CD4-positive, alpha-beta T cell treated with Interleukin-4 for 1 hour (primary cell): ENCODE measurements around the gene PPP2R1A.
"Not testable (repeated sequence)": the region's sequence is repeated elsewhere in the genome, so short reads cannot be mapped to it uniquely, and the experiment has no call there.

Experiments used
- DNase-seq, 2 donors: peaks; one replicate each; pipeline ENCODE4 v3.0.0-alpha.2; 2020 to 2022

The PPP2R1A gene

DNA sequence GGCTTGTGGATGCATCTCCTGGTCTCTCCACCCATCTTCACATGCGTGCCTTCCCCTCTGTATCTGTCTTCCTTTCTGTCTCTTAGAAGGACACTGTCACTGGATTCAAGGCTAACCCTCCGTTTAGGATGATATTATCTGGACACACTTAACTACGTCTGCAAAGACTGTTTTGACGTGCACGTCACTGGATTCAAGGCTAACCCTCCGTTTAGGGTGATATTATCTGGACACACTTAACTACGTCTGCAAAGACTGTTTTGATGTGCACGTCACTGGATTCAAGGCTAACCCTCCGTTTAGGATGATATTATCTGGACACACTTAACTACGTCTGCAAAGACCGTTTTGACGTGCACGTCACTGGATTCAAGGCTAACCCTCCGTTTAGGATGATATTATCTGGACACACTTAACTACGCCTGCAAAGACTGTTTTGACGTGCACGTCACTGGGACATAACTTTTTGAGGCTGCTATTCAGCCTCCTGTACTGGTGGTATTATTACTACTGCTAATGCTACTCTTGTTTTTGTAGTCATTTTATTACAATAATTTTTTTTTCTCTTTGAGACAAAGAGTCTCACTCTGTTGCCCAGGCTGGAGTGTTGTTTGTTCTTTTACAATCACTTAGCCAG, 11.0 kb downstream of the PPP2R1A start:
- not testable (repeated sequence) for DNase-seq

DNA sequence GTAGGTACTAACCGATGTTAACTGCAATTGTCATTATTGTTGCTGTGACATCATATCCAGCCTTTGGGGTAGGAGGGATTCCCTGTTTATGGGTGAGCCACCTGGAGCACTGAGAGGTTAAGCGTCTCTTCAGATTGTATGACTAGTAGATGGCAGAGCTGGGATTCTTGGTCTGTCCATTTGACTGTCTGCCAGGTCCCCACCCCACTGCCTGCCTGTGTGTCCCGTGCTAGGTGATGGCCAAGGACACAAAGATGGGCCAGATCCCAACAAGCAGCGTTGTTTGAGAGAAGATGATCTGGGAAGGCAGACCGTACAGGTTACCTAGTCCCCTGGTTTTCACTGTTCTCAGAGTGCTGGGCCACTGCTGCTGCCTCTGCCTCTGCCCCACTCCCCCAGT, 16.6 kb downstream of the PPP2R1A start:
- DNase-seq = no peak

DNA sequence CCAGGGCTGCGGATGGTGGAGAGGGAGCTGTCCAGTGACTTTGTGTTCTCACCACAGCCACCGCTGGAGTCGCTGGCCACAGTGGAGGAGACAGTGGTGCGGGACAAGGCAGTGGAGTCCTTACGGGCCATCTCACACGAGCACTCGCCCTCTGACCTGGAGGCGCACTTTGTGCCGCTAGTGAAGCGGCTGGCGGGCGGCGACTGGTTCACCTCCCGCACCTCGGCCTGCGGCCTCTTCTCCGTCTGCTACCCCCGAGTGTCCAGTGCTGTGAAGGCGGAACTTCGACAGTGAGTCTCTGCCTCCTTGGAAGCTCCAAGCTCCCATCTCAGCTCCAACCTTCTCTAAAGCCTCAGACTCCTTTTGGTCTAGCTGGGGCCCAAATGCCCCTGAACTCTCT, 21.4 kb downstream of the PPP2R1A start:
- no peak for DNase-seq

DNA sequence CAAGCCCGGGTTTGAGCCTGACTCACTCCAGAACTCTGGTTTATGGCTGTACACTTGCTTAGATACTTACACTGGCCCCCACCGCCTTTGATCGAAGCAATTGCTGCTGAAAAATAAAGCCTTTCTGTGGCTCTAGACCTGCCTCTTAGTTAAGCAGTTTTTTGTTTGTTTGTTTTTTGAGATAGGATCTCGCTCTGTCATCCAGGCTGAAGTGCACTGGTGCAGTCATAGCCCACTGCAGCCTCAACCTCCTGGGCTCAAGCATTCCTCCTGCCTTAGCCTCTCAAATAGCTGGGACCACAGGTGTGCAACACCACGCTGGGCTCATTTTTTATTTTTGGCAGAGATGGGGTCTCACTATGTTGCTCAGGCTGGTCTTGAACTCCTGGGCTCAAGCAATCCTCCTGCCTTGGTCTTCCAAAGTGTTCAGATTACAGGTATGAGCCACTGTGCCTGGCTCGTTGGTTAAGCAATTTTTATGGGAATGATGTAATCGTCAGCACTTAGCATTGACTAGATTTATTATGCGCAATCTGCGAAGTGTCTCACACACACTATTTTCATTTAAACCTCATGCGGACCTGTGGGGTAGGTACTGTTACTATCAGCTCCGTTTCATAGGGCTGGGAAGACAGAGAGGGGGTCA, 22.2 kb downstream of the PPP2R1A start:
- DNase-seq = no peak

DNA sequence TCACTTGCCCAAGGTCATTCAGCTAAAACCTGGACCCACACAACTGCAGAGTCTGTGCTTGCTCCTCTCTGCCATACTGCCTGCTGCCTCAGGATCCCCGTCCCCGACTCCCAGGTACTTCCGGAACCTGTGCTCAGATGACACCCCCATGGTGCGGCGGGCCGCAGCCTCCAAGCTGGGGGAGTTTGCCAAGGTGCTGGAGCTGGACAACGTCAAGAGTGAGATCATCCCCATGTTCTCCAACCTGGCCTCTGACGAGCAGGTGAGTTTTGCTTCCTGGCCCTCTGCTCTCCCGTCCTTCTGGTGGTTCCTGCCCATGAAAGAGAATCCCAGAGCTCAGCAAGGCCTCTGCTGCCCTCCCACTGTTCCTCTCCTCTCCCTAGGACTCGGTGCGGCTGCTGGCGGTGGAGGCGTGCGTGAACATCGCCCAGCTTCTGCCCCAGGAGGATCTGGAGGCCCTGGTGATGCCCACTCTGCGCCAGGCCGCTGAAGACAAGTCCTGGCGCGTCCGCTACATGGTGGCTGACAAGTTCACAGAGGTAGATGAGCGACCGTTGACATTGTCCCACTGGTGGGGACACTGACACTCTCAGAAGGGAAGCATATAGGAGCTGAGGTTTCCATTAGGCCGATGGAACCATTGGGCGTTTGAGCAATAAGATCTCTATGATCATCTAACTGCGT, 22.9 kb downstream of the PPP2R1A start:
- no peak for DNase-seq

DNA sequence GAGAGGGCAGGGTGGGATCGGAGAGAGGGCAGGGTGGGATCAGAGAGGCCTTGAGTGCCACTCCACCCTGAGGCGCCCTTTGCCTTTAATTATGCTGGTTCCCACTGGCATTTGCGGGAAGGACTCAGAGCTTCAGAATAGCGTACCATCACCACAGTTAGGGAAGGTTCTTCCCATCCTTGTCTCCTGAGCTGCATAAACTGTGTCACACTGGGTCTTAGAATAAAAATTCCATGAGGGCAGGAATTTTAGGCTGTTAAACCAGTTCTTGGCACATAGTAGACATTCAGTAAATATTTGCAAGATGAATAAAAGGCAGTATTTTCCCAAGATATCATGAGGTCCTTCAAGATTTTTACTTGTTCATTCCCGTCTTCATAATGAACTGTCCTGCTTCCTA, 24.4 kb downstream of the PPP2R1A start:
- DNase-seq = no peak

DNA sequence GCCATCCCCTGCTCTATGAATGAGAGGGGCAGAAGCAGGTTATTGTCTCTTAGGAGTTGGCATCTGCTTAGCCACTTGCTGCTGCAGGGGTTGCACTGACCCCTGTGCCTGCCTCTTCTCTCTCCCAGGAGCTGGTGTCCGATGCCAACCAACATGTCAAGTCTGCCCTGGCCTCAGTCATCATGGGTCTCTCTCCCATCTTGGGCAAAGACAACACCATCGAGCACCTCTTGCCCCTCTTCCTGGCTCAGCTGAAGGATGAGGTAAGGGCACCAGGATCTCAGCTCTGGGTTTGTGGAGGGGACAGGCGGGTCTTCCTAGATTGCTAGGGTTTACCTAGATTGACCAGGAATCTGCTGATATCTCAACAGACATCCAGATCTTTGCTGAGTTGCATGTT, 26.5 kb downstream of the PPP2R1A start:
- DNase-seq = no peak

DNA sequence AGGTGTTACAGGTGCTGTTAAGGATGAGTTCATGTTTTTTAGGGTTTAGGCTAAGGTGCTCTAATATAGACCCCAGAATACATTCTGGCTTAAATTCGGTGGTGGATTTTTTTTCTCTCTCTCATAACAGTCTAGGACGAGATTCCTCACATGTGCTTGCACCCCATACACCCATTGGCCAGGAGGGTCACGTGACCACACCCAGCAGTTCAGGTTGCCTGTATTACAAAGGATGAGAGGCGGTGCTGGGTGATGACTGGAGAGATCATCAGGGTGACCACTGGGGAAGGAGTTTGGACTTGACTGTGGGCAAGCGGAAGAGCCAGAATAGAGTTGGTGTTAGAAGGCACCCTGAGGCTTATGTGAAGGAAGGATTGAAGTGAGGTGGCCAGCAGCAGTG, 27.7 kb downstream of the PPP2R1A start:
- DNase-seq = no peak

DNA sequence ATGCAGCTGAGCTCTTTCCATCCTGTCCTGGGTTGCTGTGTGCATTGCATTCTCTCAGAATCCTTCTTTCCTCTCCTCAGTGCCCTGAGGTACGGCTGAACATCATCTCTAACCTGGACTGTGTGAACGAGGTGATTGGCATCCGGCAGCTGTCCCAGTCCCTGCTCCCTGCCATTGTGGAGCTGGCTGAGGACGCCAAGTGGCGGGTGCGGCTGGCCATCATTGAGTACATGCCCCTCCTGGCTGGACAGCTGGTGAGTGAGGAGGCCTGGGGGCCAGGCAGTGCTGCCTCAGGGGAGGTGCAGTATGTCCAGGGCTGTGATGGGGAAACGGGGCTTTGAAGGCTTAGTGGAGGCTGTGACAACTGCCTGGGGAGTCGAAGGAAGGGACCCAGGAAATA, 29.8 kb downstream of the PPP2R1A start:
- DNase-seq = no peak

DNA sequence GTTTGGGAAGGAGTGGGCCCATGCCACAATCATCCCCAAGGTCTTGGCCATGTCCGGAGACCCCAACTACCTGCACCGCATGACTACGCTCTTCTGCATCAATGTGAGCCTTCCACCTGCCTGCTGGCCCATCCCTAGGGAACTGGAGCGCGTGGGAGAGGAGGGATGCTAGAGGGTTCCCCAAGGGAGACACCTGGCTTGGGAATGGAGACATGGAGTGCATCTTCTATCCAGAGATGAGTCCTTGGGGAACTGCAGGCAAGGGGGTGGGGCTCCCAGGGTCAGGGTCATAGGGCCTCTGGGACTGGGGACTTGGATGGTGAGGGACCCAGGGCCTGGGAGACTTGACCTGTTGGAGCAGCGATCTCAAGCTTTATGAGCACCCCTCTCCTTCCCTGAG, 31.2 kb downstream of the PPP2R1A start:
- DNase-seq = no peak

DNA sequence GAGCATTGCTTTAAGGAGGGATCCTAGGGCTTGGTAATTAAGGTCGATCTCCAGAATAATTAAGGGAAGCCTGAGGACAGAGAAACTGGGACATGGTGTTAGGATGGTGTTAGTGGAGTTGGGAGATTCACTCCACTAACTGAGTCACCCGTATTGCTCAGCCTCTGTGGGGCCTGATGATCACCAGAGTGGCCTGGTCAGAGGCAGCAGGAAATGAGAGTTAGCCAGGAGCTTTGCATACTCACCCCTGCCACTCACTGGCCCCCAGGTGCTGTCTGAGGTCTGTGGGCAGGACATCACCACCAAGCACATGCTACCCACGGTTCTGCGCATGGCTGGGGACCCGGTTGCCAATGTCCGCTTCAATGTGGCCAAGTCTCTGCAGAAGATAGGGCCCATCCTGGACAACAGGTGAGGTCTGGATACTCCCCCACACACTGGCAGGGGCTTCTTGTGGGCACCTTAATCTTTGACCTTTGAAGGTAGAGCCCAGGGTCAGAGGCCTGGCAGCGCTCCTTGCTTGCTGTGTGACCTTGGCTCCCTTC, 32.1 kb downstream of the PPP2R1A start:
- DNase-seq = no peak

DNA sequence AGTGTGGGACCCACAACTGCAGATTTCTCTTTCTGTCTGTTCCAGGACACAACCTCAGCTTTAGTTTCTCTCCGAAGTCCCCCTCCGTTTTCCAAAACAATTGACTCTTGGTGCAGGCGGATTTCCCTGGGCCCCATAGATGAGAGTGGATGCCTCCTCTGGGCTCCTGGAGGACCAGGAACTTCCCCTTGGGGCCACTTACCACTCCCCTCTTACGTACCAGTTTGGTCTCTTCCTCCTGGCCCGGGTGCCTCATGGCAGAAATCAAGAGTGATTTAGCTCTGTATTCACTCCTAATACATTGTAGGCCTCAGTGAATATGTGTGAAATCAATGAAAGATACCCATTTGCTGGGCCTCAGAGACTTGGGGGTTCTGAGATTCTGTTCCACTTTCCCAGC, 34.4 kb downstream of the PPP2R1A start:
- no peak for DNase-seq

DNA sequence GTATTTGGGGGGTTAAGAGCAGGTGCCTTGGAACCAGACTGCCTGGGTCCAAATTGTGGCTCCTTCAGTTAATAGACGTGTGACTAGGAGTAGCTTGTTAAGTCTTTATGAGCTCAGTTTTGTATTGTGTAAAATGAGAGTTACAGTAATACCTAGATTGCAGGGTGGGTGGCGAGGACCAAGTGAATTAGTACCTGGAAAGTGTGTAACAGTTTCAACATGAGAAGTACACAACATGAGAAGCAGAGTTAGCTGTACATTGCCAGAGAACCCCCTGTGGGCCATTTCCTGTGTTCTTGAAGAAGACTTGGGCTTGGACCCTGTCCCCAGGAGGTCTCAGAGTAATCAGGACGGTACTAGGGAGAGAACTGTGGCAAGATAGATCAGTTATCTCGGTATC, 36.8 kb downstream of the PPP2R1A start:
- no peak for DNase-seq

DNA sequence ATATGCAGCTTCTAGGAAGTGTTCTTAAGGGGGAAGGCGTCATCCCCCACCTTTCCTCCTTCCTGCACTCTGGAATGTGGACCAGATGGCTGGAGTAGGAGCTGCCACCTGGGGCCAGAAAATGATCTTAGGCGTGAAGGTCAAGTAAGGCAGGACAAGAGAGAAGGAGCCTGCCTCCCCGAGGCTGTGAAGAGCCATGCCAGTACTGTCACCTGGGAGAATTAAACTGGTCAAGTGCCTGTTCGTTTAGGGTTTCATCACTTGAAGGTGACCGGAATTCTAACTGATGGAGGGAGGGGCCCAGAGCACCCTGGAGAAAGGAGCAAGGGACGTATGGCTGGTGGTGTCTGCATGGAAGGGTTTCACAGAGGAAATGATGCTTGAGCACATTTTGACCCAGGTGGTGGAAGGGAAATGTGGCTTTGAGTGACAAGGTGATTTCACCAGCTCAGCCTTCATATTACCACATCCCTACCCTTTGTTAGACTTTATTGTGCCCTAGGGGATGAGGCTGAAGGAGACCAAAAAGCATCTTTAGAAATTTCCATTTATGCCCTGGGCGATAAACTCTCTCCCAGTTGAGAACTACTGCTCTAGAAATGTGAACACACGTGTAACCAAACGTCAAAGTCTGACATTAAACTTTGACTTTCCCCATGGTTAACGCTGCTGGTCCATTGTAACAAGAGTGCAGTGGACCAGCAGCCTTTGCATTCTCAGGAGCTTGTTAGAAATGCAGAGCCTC, 37.5 kb downstream of the PPP2R1A start:
- no peak for DNase-seq

DNA sequence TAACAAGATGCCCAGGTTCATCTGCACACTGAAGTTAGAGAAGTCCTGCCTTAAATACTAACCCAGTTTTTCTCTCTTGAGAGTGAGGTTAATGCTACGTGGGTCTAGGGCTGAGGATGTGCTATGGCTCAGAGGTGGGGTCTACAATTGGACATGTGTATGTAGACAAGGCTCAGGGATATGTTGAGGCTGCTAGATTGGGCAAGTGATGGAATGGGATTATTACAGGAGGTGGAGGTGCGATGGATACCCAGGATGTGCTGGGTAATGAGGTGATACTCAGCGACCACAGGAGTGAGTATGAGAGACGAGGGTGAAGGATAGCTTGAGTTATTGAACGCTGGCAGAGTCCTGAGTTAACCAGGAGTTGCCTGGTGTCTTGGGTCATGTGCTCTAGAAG, 38.1 kb downstream of the PPP2R1A start:
- no peak for DNase-seq

DNA sequence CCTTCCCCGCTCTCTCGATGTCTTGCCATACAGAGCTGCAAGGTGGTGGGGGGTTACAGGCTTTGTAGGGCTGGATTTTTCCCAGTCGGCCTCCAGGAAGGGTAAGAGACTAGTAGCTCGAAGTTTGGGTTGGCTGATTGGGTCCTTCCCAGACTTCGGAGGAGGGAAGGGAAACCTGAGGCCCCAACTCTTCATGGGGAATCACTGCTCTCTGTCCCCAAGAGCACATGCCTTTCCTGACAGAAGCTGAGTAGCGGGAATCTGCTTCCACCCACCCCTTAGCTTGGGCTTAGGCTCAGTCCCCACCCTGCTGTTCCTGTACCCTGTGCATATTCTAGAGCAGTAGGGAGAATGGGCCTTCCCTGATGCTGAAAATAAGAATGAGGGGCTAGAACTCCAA, 39.7 kb downstream of the PPP2R1A start:
- no peak for DNase-seq

DNA sequence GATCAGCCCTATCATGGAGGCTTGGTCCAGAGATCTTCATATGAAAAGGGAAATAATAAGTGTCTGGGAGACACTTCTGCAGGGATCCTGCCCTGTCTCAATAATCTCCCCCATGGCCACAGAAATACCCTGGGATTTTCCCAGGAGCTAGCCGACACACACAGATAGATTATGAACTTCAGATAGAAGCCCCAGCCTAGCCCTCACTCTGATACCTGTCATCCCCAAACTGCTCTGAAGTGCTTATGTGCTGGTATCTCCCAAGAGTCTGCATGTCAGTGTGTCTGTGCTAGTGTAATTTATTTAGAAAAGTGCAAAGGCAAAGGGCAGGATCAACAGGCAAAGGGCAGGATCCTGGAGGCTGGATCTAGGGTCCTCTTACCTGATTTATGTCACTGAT, 40.8 kb downstream of the PPP2R1A start:
- no peak for DNase-seq

DNA sequence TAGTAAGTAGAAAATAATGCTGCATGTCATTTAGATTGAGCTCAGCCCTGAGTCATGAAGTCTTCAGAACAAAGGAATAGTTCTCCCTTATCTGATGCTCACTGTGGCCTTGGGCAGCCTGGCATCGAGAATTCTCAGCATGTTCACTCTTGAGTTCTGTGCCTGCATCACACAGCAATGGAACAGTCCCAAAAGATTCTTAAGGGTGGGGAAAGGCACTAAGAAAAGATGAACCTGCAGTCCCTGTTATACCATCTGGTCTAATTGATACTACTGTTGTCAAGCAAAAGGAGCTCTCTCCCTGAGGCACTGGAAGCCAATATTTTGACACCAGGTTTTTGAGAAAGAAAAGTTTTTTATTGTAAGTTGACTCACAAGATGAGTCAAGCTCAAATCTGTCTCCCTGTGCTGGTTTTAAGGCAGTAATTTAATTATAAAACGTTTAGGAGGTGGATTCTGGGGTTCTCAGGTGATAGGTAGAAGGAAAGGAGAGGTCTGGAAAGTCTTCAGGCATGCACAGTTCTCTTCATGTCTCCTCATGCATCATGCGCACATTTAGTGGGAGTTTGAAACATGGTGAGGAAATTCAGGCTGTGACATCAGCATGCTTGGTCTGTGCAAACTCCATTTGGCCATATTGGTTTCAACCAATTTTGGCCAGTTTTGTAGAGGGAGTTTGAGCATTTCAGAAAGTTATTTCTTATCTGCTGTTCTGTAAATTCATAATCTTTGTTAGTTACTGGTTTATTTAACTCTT, 41.5 kb downstream of the PPP2R1A start:
- DNase-seq = no peak

DNA sequence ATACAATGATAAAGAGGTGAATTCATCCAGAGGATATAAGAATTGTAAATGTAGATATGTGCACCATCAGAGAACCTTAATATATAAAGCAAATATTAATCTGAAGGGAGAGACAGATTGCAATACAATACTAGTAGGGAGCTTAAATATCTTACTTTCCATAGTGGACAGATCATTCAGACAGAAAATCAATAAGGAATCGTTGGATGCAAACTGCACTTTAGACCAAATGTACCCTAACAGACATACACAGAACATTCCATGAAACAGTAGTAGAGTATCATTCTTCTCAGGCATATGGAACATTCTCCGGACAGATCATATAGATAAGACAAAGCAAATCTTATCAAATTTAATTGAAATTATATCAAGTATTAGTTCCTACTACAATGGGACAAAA, 44.6 kb downstream of the PPP2R1A start:
- DNase-seq = no peak

DNA sequence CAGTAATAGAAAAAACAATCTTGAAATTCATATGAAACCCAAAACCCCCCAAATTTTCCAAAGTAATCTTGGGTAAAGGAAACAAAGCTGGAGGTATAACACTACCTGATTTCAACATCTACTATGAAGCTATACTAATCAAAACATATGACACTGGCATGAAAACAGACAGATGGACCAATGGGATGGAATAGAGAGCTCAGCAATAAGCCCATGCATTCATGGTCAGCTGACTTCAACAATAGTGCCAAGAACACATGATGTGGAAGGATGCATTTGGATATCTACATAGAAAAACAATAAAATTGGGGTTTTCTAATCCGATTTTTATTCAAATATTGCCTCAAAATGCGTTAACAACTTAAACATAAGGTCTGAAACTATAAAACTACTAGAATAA, 47.3 kb downstream of the PPP2R1A start:
- DNase-seq = no peak

DNA sequence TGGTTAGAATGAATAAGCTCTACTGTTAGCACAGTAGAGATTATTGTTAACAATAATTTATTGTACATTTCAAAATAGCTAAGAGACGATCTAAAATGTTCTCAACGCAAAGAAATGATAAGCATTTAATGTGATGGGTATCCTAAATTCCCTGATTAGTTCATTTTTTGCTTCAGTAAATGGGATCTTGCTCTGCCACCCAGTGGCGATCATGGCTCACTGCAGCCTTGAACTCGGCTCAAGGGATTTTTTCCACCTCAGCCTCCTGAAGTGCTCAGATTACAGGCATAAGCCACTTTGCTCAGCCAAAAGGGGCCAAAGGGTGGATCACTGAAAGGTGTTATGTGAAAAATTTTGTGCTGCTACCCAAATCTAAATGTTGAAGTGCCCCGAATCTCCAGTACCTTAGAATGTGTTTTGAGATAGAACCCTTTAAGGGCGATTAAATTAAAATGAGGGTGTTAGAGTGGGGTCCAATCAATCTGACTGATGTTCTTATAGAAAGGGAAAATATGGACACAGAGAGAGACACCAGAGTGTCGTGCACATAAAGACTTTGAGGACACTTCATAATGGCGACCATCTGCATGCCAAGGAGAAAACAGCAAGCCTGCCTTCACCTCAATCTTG, 48.0 kb downstream of the PPP2R1A start:
- peak; percentile 57 to 71 for DNase-seq

DNA sequence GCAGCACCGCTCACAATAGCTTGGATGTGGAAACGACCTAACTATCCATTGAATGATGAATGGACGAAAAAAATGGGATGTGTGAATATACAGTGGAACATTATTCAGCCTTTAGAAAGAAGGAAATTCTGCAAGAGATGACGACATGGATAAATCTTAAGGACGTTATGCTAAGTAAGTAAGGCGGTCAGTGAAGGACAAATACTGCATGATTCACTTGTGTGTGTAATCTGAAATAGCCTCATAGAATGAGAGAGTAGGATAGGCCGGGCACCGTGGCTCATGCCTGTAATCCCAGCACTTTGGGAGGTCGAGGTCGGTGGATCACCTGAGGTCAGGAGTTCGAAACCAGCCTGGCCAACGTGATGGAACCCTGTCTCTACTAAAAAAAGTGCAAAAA, 54.2 kb downstream of the PPP2R1A start:
- DNase-seq = no peak
